Thoracic aorta (tissue), 2 donors: Measurements from ENCODE around the gene VPS18. TPM values are rescaled to one million over a fixed set of nuclear protein-coding genes. Genes with fewer than 3 reads are reported as not detected.
A peak's percentile ranks its signal among the peaks of the same experiment; 100 is the strongest.

ENCODE experiments used
- ATAC-seq: fragments of 150-250 bp; one replicate; pipeline ENCODE4 v1.8.0; 2017; ENCODE audit warnings: low read depth; ENCODE audit not compliant: insufficient number of reproducible peaks, low FRiP score
- DNase-seq: peaks from one replicate; pipeline ENCODE4 v3.0.0-alpha.2; 2020; ENCODE audit warnings: low spot score
- H3K27ac ChIP-seq, 2 donors: fragments of 200-600 bp; sonication (generic); 1 replicate in 1 of 2; 2 replicates in 1 of 2; pipeline ENCODE4 v1.5.1; 2016; ENCODE audit warnings: mild to moderate bottlenecking in 2 of 2, moderate library complexity in 2 of 2
- H3K27me3 ChIP-seq: fragments of 200-600 bp; sonication (generic); replicated peaks from 2 replicates; pipeline ENCODE4 v1.6.0; 2016; ENCODE audit warnings: mild to moderate bottlenecking; ENCODE audit not compliant: insufficient read depth
- H3K36me3 ChIP-seq: fragments of 200-600 bp; sonication (generic); one replicate; pipeline ENCODE4 v1.5.1; 2016
- H3K4me1 ChIP-seq, 2 donors: fragments of 200-600 bp; sonication (generic); 1 replicate in 1 of 2; 2 replicates in 1 of 2; pipeline versions ENCODE4 v1.5.1 to v1.6.0; 2016; ENCODE audit warnings: low read depth in 2 of 2, mild to moderate bottlenecking in 1 of 2; ENCODE audit not compliant: control insufficient read depth in 1 of 2
- H3K4me3 ChIP-seq: fragments of 200-600 bp; sonication (generic); 2 replicates; pipeline ENCODE4 v1.5.1; 2016; ENCODE audit warnings: mild to moderate bottlenecking
- H3K9me3 ChIP-seq: fragments of 200-600 bp; sonication (generic); 2 replicates; pipeline ENCODE4 v1.5.1; 2016
- CTCF ChIP-seq: fragments of 200-600 bp; sonication (generic); IDR thresholded peaks from one replicate; pipeline ENCODE4 v1.5.1; 2019; ENCODE audit warnings: antibody characterized with exemption
- total RNA-seq, 2 donors: library from RNA; depleted of rRNA; stranded (reverse); fragments of >200 nt; gene quantifications; one replicate each; pipeline versions ENCODE4 v1.1.0 to v1.2.3, GENCODE V29; 2016

Gene VPS18
- total RNA-seq, 2 donors from 2014 or later = 26.0 to 37.9 TPM

- no peaks in the 10 kb centered on the region for H3K27me3 ChIP-seq
- DNase-seq = no peak
- no peak for TF ChIP-seq CTCF
- no peak for ATAC-seq
- H3K36me3 ChIP-seq = peaks cover 4% of the 10 kb centered on the region
- H3K4me1 ChIP-seq = peaks cover 9 to 18% of the 10 kb centered on the region in 2 donors
- H3K27ac ChIP-seq = no peak overlapping the region
- no peaks in the 10 kb centered on the region for H3K9me3 ChIP-seq
- H3K4me3 ChIP-seq = no peak overlapping the region
Observed at GRCh38 chr15:40891138-40891537, 3.1 kb upstream of the VPS18 start.

- TF ChIP-seq CTCF = peak; percentile 54
- no peak for DNase-seq
- peaks cover 9 to 18% of the 10 kb centered on the region in 2 donors for H3K4me1 ChIP-seq
- no peaks in the 10 kb centered on the region for H3K9me3 ChIP-seq
- no peaks in the 10 kb centered on the region for H3K27me3 ChIP-seq
- no peak for ATAC-seq
- peaks cover 7% of the 10 kb centered on the region for H3K36me3 ChIP-seq
- no peak overlapping the region for H3K27ac ChIP-seq
- no peak overlapping the region for H3K4me3 ChIP-seq
Observed at GRCh38 chr15:40891810-40892446, 2.3 kb upstream of the VPS18 start.

- DNase-seq = no peak
- H3K36me3 ChIP-seq = peaks cover 7% of the 10 kb centered on the region
Observed at GRCh38 chr15:40892447-40893012, 1.7 kb upstream of the VPS18 start.

GRCh38 chr15:40893019-40893670, 1.1 kb upstream of the VPS18 start:
- Histone ChIP-seq H3K27ac (peak overlapping the region; percentile 86 to 89), H3K4me3 (peak overlapping the region; percentile 84), H3K27me3 (no peaks in the 10 kb centered on the region), H3K4me1 (peaks cover 9 to 18% of the 10 kb centered on the region in 2 donors), H3K36me3 (peaks cover 7% of the 10 kb centered on the region), H3K9me3 (no peaks in the 10 kb centered on the region)
- DNase-seq = no peak
- no peak for ATAC-seq
- no peak for TF ChIP-seq CTCF

More at GRCh38 chr15:40892447-40893012, 1.7 kb upstream of the VPS18 start:
- Histone ChIP-seq H3K27me3 (no peaks in the 10 kb centered on the region), H3K4me1 (peaks cover 9 to 18% of the 10 kb centered on the region in 2 donors), H3K4me3 (no peak overlapping the region), H3K9me3 (no peaks in the 10 kb centered on the region), H3K27ac (no peak overlapping the region)
- no peak for ATAC-seq
- no peak for TF ChIP-seq CTCF

GRCh38 chr15:40894681-40895448, 615 bp downstream of the VPS18 start:
- Histone ChIP-seq H3K4me3 (peak overlapping the region; percentile 84), H3K36me3 (peaks cover 12% of the 10 kb centered on the region), H3K27ac (peak overlapping the region; percentile 76 to 86), H3K9me3 (no peaks in the 10 kb centered on the region), H3K4me1 (peaks cover 9 to 18% of the 10 kb centered on the region in 2 donors), H3K27me3 (no peaks in the 10 kb centered on the region)
- ATAC-seq = peak; percentile 43
- DNase-seq = no peak
- peak; percentile 53 for TF ChIP-seq CTCF
